Keratinocyte (primary cell): ENCODE data around the gene IL17RD. TPM values are rescaled to one million over a fixed set of nuclear protein-coding genes. Genes with fewer than 3 reads are reported as not detected.

Experiments
- DNase-seq: peaks from one replicate; pipeline ENCODE4 v3.0.0-alpha.2; 2011; ENCODE audit warnings: low read depth, missing footprints, low spot score
- FAIRE-seq: peaks from 2 replicates; lab custom pipeline; 2011; peaks lifted over from hg19 to GRCh38; lab: Jason Lieb, UNC
- H2AFZ ChIP-seq: 2 replicates; pipeline ENCODE4 v1.6.0; 2012; ENCODE audit warnings: low read length, control low read depth, inconsistent platforms; ENCODE audit not compliant: control insufficient read depth
- H3K27ac ChIP-seq: 2 replicates; pipeline ENCODE4 v1.5.1; 2011; ENCODE audit warnings: low read length; ENCODE audit not compliant: control insufficient read depth, insufficient read depth
- H3K27me3 ChIP-seq: 3 replicates; pipeline ENCODE4 v1.6.0; 2011; ENCODE audit warnings: low read length; ENCODE audit not compliant: control insufficient read depth, insufficient read depth; ENCODE audit errors: extremely low read depth
- H3K36me3 ChIP-seq, 2 experiments: 2 replicates in 1 of 2; 3 replicates in 1 of 2; pipeline ENCODE4 v1.5.1; 2011; ENCODE audit warnings: low read length in 2 of 2, mild to moderate bottlenecking in 1 of 2; ENCODE audit not compliant: control insufficient read depth in 2 of 2, insufficient read depth in 2 of 2; ENCODE audit errors: extremely low read depth in 1 of 2
- H3K4me1 ChIP-seq: 3 replicates; pipeline ENCODE4 v1.5.1; 2011; ENCODE audit warnings: low read length; ENCODE audit not compliant: control insufficient read depth, insufficient read depth; ENCODE audit errors: extremely low read depth
- H3K4me2 ChIP-seq: 3 replicates; pipeline ENCODE4 v1.6.0; 2011; ENCODE audit warnings: low read depth, low read length; ENCODE audit not compliant: control insufficient read depth, insufficient read depth; ENCODE audit errors: extremely low read depth
- H3K4me3 ChIP-seq, 3 experiments: fragments of 200-600 bp in 1 of 3; sonication (generic) in 1 of 3; 2 replicates in 2 of 3; 3 replicates in 1 of 3; pipeline ENCODE4 v1.5.1; 2011 to 2016; ENCODE audit warnings: low read length in 3 of 3, mild to moderate bottlenecking in 3 of 3, control low read depth in 2 of 3, inconsistent platforms in 1 of 3, low read depth in 1 of 3, mixed read lengths in 1 of 3, mixed run types in 1 of 3, moderate library complexity in 1 of 3; ENCODE audit not compliant: control insufficient read depth in 2 of 3, insufficient read depth in 2 of 3; ENCODE audit errors: extremely low read depth in 1 of 3
- H3K79me2 ChIP-seq: 2 replicates; pipeline ENCODE4 v1.6.0; 2012; ENCODE audit warnings: low read length; ENCODE audit not compliant: control insufficient read depth, insufficient read depth
- H3K9ac ChIP-seq: 3 replicates; pipeline ENCODE4 v1.6.0; 2011; ENCODE audit warnings: low read length; ENCODE audit not compliant: control insufficient read depth, insufficient read depth; ENCODE audit errors: extremely low read depth
- H3K9me1 ChIP-seq: 3 replicates; pipeline ENCODE4 v1.6.0; 2011; ENCODE audit warnings: low read length; ENCODE audit not compliant: control insufficient read depth, insufficient read depth; ENCODE audit errors: extremely low read depth
- H3K9me3 ChIP-seq: 2 replicates; pipeline ENCODE4 v1.5.1; 2012; ENCODE audit warnings: low read depth, low read length; ENCODE audit not compliant: control insufficient read depth
- H4K20me1 ChIP-seq: 3 replicates; pipeline ENCODE4 v1.6.0; 2011; ENCODE audit warnings: low read length; ENCODE audit not compliant: control insufficient read depth, insufficient read depth; ENCODE audit errors: extremely low read depth
- EZH2 ChIP-seq: IDR thresholded peaks from one replicate; pipeline ENCODE4 v1.6.1; 2012; ENCODE audit warnings: inconsistent platforms, mild to moderate bottlenecking, low read length, moderate library complexity
- dilution Hi-C: fragments of 300-500 bp; cut with MboI; formaldehyde crosslinking; loops from one replicate; pipeline ENCODE4 v1.7.0; 2020; ENCODE audit warnings: low sequenced_read_pairs; ENCODE audit not compliant: extremely low pct_ligation_motif_present
- polyA plus RNA-seq, 5 experiments: library from polyadenylated mRNA; depleted of rRNA in 3 of 5; stranded (reverse) in 3 of 5; stranded (forward) in 1 of 5; unstranded in 1 of 5; fragments of >200 nt; gene quantifications; 1 replicate in 1 of 5; 2 replicates in 3 of 5; 3 replicates in 1 of 5; pipeline versions ENCODE4 v1.2.1 to v1.2.3, GENCODE V29; 2011 to 2012; ENCODE audit warnings: missing spikeins in 2 of 5, low read depth in 1 of 5, low replicate concordance in 1 of 5
- TF ChIP-seq, protein P1 (sequence below), 3 experiments: IDR thresholded peaks in 1 of 3; conservative IDR thresholded peaks in 1 of 3; optimal IDR thresholded peaks in 1 of 3; 2 replicates in 2 of 3; 3 replicates in 1 of 3; pipeline versions ENCODE3 to v1.5.1; 2011; ENCODE audit warnings: low read length in 3 of 3, mild to moderate bottlenecking in 3 of 3, moderate library complexity in 2 of 3, control low read depth in 1 of 3, inconsistent platforms in 1 of 3; ENCODE audit not compliant: insufficient read depth in 2 of 3; ENCODE audit errors: extremely low read depth in 1 of 3

The IL17RD gene
- polyA plus RNA-seq, 1 donor (not counting 4 experiments of a cell fraction or from before 2014, with no cell fraction given) = 1.4 TPM

DNA sequence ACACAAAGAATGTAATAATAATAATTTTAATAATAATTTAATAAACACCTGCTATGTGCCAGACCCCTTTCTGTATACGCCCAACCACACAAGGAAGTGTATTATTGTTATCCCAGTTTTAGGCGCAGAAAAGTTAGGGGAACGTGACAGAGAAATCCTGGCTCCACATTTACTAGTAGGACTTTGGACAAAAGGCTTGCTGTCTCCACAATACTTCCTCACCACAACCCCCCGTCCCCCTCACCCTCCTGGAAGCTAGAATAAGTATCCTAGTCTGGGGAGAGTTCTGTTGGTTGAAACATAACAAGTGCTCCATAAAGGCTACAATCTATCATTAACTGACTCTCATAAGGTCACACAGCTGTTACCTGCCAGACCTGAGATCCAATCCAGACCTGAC is 488 bp upstream of the IL17RD start:
- H3K79me2 ChIP-seq = no peaks in the 10 kb centered on the region
- FAIRE-seq (no peak), DNase-seq (no peak)
- H3K4me2 ChIP-seq = no peak overlapping the region
- H3K27ac ChIP-seq = no peak overlapping the region
- H3K27me3 ChIP-seq = peaks cover 23% of the 10 kb centered on the region
- no peak overlapping the region for H2AFZ ChIP-seq
- no peaks in the 10 kb centered on the region for H3K36me3 ChIP-seq
- H3K4me3 ChIP-seq = no peak overlapping the region
- dilution Hi-C loops = no loop called here
- peaks cover 8% of the 10 kb centered on the region for H3K4me1 ChIP-seq
- no peak overlapping the region for H3K9ac ChIP-seq
- no peaks in the 10 kb centered on the region for H3K9me3 ChIP-seq
- H3K9me1 ChIP-seq = no peaks in the 10 kb centered on the region
- TF ChIP-seq, protein P1, sequence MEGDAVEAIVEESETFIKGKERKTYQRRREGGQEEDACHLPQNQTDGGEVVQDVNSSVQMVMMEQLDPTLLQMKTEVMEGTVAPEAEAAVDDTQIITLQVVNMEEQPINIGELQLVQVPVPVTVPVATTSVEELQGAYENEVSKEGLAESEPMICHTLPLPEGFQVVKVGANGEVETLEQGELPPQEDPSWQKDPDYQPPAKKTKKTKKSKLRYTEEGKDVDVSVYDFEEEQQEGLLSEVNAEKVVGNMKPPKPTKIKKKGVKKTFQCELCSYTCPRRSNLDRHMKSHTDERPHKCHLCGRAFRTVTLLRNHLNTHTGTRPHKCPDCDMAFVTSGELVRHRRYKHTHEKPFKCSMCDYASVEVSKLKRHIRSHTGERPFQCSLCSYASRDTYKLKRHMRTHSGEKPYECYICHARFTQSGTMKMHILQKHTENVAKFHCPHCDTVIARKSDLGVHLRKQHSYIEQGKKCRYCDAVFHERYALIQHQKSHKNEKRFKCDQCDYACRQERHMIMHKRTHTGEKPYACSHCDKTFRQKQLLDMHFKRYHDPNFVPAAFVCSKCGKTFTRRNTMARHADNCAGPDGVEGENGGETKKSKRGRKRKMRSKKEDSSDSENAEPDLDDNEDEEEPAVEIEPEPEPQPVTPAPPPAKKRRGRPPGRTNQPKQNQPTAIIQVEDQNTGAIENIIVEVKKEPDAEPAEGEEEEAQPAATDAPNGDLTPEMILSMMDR (optimal IDR thresholded peaks at IDR 0.05 in 1 of 3, IDR thresholded peaks at IDR 0.05 in 1 of 3, conservative IDR thresholded peaks at IDR 0.05 in 1 of 3; ENCODE audit: extremely low read depth in 1 of 3, insufficient read depth in 2 of 3, low read length in 3 of 3) = no peak
- no peak for TF ChIP-seq EZH2
- peaks cover 2% of the 10 kb centered on the region for H4K20me1 ChIP-seq

DNA sequence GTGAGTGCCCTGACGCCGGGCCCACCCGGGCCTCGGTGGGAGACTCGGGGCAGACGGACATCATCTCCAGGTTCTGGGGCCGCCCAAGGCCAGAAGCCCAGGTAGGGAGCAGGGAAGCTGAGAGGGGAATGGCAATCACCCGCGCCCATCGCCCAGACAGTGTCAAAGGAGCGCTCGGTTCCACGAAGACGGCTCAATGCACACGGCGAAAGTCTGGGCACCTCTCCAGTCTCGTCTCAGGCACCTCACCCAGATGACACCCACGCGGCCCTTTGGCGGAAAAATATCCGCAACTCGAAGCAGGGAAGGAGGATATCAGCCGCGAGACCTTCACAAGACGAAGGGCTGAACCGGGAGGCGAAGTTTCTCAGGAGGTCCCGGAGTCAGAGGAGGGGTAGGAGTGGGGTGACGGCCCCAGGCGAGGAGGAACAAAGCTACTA is 916 bp downstream of the IL17RD start:
- no peak overlapping the region for H3K9ac ChIP-seq
- H3K9me3 ChIP-seq = no peaks in the 10 kb centered on the region
- H3K9me1 ChIP-seq = no peaks in the 10 kb centered on the region
- TF ChIP-seq, protein P1 (optimal IDR thresholded peaks at IDR 0.05 in 1 of 3, IDR thresholded peaks at IDR 0.05 in 1 of 3, conservative IDR thresholded peaks at IDR 0.05 in 1 of 3; ENCODE audit: extremely low read depth in 1 of 3, insufficient read depth in 2 of 3, low read length in 3 of 3) = no peak
- TF ChIP-seq EZH2 = peak; percentile 53
- FAIRE-seq (no peak), DNase-seq (no peak)
- H3K4me2 ChIP-seq = peak overlapping the region; percentile 87
- no peaks in the 10 kb centered on the region for H3K79me2 ChIP-seq
- peaks cover 3% of the 10 kb centered on the region for H4K20me1 ChIP-seq
- no peaks in the 10 kb centered on the region for H3K36me3 ChIP-seq
- H2AFZ ChIP-seq = peak overlapping the region; percentile 68
- peak overlapping the region; percentile 61 to 77 (median 64) for H3K4me3 ChIP-seq
- H3K27ac ChIP-seq = no peak overlapping the region
- dilution Hi-C loops = no loop called here
- no peaks in the 10 kb centered on the region for H3K4me1 ChIP-seq
- H3K27me3 ChIP-seq = peaks cover 23% of the 10 kb centered on the region
